ENCODE results near the gene ARRB1. TPM values are rescaled to one million over a fixed set of nuclear protein-coding genes. Genes with fewer than 3 reads are reported as not detected.

ARRB1 gene
- polyA plus RNA-seq, 1 of the 3 experiments (the other 2 are of a cell fraction): 7.0 TPM

- TF ChIP-seq EP300 (IDR thresholded peaks at IDR 0.05; ENCODE audit: borderline replicate concordance in 1 of 2, low read depth in 1 of 2, low read length in 1 of 2): no peak
- no peak for TF ChIP-seq IRF3 (IDR thresholded peaks at IDR 0.05; ENCODE audit: low read depth, low read length)
- TF ChIP-seq EZH2phosphoT487 (IDR thresholded peaks at IDR 0.05; ENCODE audit: borderline replicate concordance, low read depth): no peak
These were observed 63.9 kb downstream of the ARRB1 start (continued) for GRCh38 chr11:75287579-75287978.

GRCh38 chr11:75286826-75287465, 64.5 kb downstream of the ARRB1 start:
- Histone ChIP-seq H4K20me1 (ENCODE audit: insufficient read depth) (no peaks in the 10 kb centered on the region), H3K9me3 (no peaks in the 10 kb centered on the region), H3F3A (replicated peaks; ENCODE audit: insufficient read depth) (no peaks in the 10 kb centered on the region), H2AFZ (ENCODE audit: low read depth) (no peak overlapping the region), H3K9me2 (no peaks in the 10 kb centered on the region), H3K27ac (ENCODE audit: low read depth in 2 of 2, low read length in 1 of 2) (no peak overlapping the region), H3K79me2 (ENCODE audit: insufficient read depth) (no peaks in the 10 kb centered on the region), H3K4me2 (no peak overlapping the region), H3K4me3 (ENCODE audit: low read depth in 2 of 2, low read length in 1 of 2) (no peak overlapping the region), H3K36me3 (replicated peaks in 1 of 2; ENCODE audit: control insufficient read depth in 1 of 2, insufficient read depth in 2 of 2, low read length in 1 of 2) (no peaks in the 10 kb centered on the region), H3K27me3 (ENCODE audit: insufficient read depth) (no peaks in the 10 kb centered on the region), H3K4me1 (ENCODE audit: control insufficient read depth in 1 of 2, insufficient read depth in 2 of 2, low read depth in 1 of 2, low read length in 1 of 2) (peaks cover 0 to 9% of the 10 kb centered on the region in 2 experiments; a peak in 1 of 4 replicates), H3K9ac (no peak overlapping the region)
- WGBS (ENCODE audit: low lambda C conversion rate): 78% methylated on average over 8 of the region's 14 CpGs
- POLR2A ChIA-PET: no interaction called here
- no peak for DNase-seq
- CTCF ChIA-PET: interaction anchor here (0.8 to 27.4 kb wide), 3 partner anchors 54 to 121 kb away, joined by 3 to 701 read pairs (median 4); no protein-coding TSS in a partner anchor
- TF ChIP-seq EZH2phosphoT487 (IDR thresholded peaks at IDR 0.05; ENCODE audit: borderline replicate concordance, low read depth) (no peak), NFIC (IDR thresholded peaks at IDR 0.05; ENCODE audit: borderline replicate concordance) (no peak)

GRCh38 chr11:75285776-75286360, 65.6 kb downstream of the ARRB1 start:
- Histone ChIP-seq H3K9me2 (no peaks in the 10 kb centered on the region), H3F3A (replicated peaks; ENCODE audit: insufficient read depth) (no peaks in the 10 kb centered on the region), H3K4me2 (no peak overlapping the region), H3K79me2 (ENCODE audit: insufficient read depth) (no peaks in the 10 kb centered on the region), H3K4me3 (ENCODE audit: low read depth in 2 of 2, low read length in 1 of 2) (no peak overlapping the region), H4K20me1 (ENCODE audit: insufficient read depth) (no peaks in the 10 kb centered on the region), H3K27ac (ENCODE audit: low read depth in 2 of 2, low read length in 1 of 2) (no peak overlapping the region), H3K9me3 (no peaks in the 10 kb centered on the region), H3K36me3 (replicated peaks in 1 of 2; ENCODE audit: control insufficient read depth in 1 of 2, insufficient read depth in 2 of 2, low read length in 1 of 2) (no peaks in the 10 kb centered on the region), H3K9ac (no peak overlapping the region), H2AFZ (ENCODE audit: low read depth) (no peak overlapping the region), H3K27me3 (ENCODE audit: insufficient read depth) (no peaks in the 10 kb centered on the region), H3K4me1 (ENCODE audit: control insufficient read depth in 1 of 2, insufficient read depth in 2 of 2, low read depth in 1 of 2, low read length in 1 of 2) (peaks cover 0 to 10% of the 10 kb centered on the region in 2 experiments; a peak in 1 of 4 replicates)
- POLR2A ChIA-PET: no interaction called here
- TF ChIP-seq MEF2A (IDR thresholded peaks at IDR 0.05; ENCODE audit: borderline replicate concordance, low read depth) (no peak), REST (IDR thresholded peaks at IDR 0.05; ENCODE audit: low read depth, low read length) (no peak), MXI1 (IDR thresholded peaks at IDR 0.05; ENCODE audit: low read depth, low read length) (no peak), CHD2 (IDR thresholded peaks at IDR 0.05; ENCODE audit: low read length, partially characterized antibody) (no peak), GABPA (IDR thresholded peaks at IDR 0.05; ENCODE audit: low read depth) (no peak), EP300 (IDR thresholded peaks at IDR 0.05; ENCODE audit: borderline replicate concordance in 1 of 2, low read depth in 1 of 2, low read length in 1 of 2) (no peak), MAX (IDR thresholded peaks at IDR 0.05; ENCODE audit: low read depth) (no peak), TCF12 (IDR thresholded peaks at IDR 0.05) (no peak)
- DNase-seq: no peak
- CTCF ChIA-PET: interaction anchor here (0.9 to 27.4 kb wide), 3 partner anchors 37 to 95 kb away, joined by 3 to 701 read pairs (median 4); no protein-coding TSS in a partner anchor
- WGBS (ENCODE audit: low lambda C conversion rate): 79% methylated on average over 4 of the region's 5 CpGs

Measured in SK-N-SH (cell line).